Smooth muscle cell (in vitro differentiated cells): ENCODE results near the gene C4B. TPM values are rescaled to one million over a fixed set of nuclear protein-coding genes. Genes with fewer than 3 reads are reported as not detected.

Source experiments
- DNase-seq: peaks from one replicate; lab custom pipeline; 2025; ENCODE audit not compliant: unreplicated experiment; lab: John Stamatoyannopoulos, UW
- H2AFZ ChIP-seq: fragments of 200-600 bp; sonication (generic); 2 replicates; pipeline ENCODE4 v1.6.0; 2016; ENCODE audit warnings: antibody characterized with exemption, low read depth, mild to moderate bottlenecking
- H3F3A ChIP-seq: fragments of 200-600 bp; sonication (generic); 2 replicates; pipeline ENCODE4 v1.6.0; 2017; ENCODE audit warnings: antibody characterized with exemption, low read depth
- H3K27ac ChIP-seq: fragments of 200-600 bp; sonication (generic); 2 replicates; pipeline ENCODE4 v1.5.1; 2016; ENCODE audit warnings: low read depth, mild to moderate bottlenecking
- H3K27me3 ChIP-seq: fragments of 200-600 bp; sonication (generic); 2 replicates; pipeline ENCODE4 v1.6.1; 2016; ENCODE audit warnings: low read depth, mild to moderate bottlenecking
- H3K36me3 ChIP-seq: fragments of 200-600 bp; sonication (generic); 2 replicates; pipeline ENCODE4 v1.5.1; 2016; ENCODE audit warnings: low read depth
- H3K4me1 ChIP-seq: fragments of 200-600 bp; sonication (generic); 2 replicates; pipeline ENCODE4 v1.5.1; 2016; ENCODE audit warnings: low read depth
- H3K4me2 ChIP-seq: fragments of 200-600 bp; sonication (generic); 2 replicates; pipeline ENCODE4 v1.6.0; 2016; ENCODE audit warnings: mild to moderate bottlenecking
- H3K4me3 ChIP-seq: fragments of 200-600 bp; sonication (generic); 2 replicates; pipeline ENCODE4 v1.5.1; 2016; ENCODE audit warnings: mild to moderate bottlenecking
- H3K79me2 ChIP-seq: fragments of 200-600 bp; sonication (generic); 2 replicates; pipeline ENCODE4 v1.6.0; 2016; ENCODE audit warnings: low read depth, mild to moderate bottlenecking
- H3K9ac ChIP-seq: fragments of 200-600 bp; sonication (generic); 2 replicates; pipeline ENCODE4 v1.6.0; 2016; ENCODE audit warnings: low read depth
- H3K9me3 ChIP-seq: fragments of 200-600 bp; sonication (generic); replicated peaks from 2 replicates; pipeline ENCODE4 v1.5.1; 2016; ENCODE audit warnings: low read depth
- H4K20me1 ChIP-seq: fragments of 200-600 bp; sonication (generic); 2 replicates; pipeline ENCODE4 v1.6.0; 2016; ENCODE audit warnings: low read depth
- WGBS: methylation state at CpG from one replicate; pipeline ENCODE4 v1.1.7; 2016; ENCODE audit warnings: low lambda C conversion rate; 5-methylcytosine and 5-hydroxymethylcytosine counted together
- polyA plus RNA-seq: library from polyadenylated mRNA; unstranded; fragments of >200 nt; fragmentation: Nextera tagmentation; extraction: Ambion mirVana; gene quantifications from 2 replicates; pipeline ENCODE4 v1.2.1, GENCODE V29; 2016
- total RNA-seq: library from RNA; depleted of rRNA; stranded (reverse); fragments of >200 nt; gene quantifications from 2 replicates; pipeline ENCODE4 v1.2.3, GENCODE V29; 2014
- TF ChIP-seq, protein P1 (sequence below): fragments of 200-600 bp; sonication (generic); IDR thresholded peaks from 2 replicates; pipeline ENCODE4 v1.5.1; 2017; ENCODE audit warnings: borderline replicate concordance, mild to moderate bottlenecking, antibody characterized with exemption; ENCODE audit not compliant: insufficient read depth, poor library complexity, severe bottlenecking

C4B gene
- total and polyA plus RNA-seq, 2 experiments from 2014 or later = 1.3 to 3.8 TPM

DNA sequence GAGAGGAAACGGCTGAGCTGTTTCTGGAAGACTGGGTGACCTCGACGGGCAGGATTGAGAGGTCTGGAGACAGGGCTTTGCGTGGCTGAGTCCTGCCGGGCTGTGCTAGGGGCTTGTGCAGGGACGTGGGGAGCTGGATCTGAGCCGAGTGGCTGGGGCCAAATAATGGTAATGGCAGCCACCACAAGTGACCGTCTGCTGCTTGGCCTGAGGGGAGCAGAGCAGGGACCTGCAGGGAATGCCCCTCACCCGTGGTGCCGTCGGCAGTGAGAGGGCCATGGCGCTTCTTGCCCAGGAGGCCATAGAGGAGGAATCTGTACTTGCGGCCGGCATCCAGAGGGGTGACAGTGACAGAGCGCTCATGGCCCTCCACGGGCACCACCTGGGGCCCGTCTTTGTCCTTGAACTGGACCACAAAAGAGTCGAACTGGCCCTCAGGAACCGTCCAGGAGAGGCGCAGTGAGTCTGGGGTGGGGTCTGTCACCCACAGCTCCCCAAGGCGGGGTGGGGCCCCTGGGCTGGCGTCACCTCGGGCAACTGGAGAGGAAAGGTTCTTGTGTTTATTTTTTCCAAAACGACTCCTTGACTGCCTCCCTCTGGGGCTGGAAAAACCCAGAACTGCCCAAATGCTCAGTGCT, 55.4 kb downstream of the C4B start:
- Histone ChIP-seq H3F3A (peaks cover 2% of the 10 kb centered on the region), H3K9me3 (no peaks in the 10 kb centered on the region), H3K27ac (no peak overlapping the region), H3K27me3 (no peaks in the 10 kb centered on the region), H3K9ac (no peak overlapping the region), H3K36me3 (no peaks in the 10 kb centered on the region), H3K79me2 (no peaks in the 10 kb centered on the region), H2AFZ (no peak overlapping the region), H3K4me3 (no peak overlapping the region), H3K4me2 (no peak overlapping the region), H4K20me1 (no peaks in the 10 kb centered on the region), H3K4me1 (no peaks in the 10 kb centered on the region)
- DNase-seq = no peak
- TF ChIP-seq, protein P1, sequence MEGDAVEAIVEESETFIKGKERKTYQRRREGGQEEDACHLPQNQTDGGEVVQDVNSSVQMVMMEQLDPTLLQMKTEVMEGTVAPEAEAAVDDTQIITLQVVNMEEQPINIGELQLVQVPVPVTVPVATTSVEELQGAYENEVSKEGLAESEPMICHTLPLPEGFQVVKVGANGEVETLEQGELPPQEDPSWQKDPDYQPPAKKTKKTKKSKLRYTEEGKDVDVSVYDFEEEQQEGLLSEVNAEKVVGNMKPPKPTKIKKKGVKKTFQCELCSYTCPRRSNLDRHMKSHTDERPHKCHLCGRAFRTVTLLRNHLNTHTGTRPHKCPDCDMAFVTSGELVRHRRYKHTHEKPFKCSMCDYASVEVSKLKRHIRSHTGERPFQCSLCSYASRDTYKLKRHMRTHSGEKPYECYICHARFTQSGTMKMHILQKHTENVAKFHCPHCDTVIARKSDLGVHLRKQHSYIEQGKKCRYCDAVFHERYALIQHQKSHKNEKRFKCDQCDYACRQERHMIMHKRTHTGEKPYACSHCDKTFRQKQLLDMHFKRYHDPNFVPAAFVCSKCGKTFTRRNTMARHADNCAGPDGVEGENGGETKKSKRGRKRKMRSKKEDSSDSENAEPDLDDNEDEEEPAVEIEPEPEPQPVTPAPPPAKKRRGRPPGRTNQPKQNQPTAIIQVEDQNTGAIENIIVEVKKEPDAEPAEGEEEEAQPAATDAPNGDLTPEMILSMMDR = no peak
- WGBS = 93% methylated on average over 23 of the region's 24 CpGs

DNA sequence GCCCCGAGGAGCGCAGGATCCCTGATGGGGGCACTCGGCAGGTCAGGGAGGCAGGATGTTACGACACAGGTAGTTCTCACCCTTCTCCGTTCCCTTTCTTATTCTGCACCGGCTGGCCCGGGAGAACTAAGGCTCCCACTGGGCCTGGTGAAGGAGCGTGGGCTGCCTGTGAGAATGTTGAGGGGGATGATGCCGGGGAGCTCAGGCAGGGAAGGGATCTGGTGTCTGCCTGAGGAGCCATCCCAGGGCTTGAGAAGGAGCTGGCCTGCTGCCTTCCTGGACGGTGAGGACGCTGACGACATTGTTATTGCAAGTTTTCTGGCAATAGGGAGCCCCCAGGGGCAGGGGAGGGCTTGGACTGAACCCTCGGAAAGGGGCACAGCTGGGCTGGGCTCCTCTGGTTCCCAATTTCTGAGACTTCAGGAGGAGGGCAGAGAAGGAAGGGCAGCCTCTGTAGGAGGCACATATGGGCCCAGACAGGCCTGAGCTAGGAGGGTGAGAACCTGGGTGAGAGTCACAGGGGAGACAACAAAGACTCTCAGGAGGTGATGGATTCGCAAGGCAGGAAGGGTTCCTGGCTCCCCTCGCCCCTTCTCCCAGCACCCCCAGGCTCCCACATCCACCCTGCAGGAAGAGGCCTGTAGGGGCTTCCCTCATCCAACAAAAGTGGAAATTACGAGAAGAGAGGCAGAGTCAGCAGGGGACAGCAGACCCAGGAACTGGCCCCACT, 56.4 kb downstream of the C4B start:
- 87% methylated on average over 16 of the region's 16 CpGs for WGBS
- H3F3A ChIP-seq = peaks cover 8% of the 10 kb centered on the region
- no peaks in the 10 kb centered on the region for H4K20me1 ChIP-seq
- H3K4me2 ChIP-seq = no peak overlapping the region
- peaks cover 6% of the 10 kb centered on the region for H3K4me1 ChIP-seq
- TF ChIP-seq, protein P1 = no peak
- H3K27me3 ChIP-seq = no peaks in the 10 kb centered on the region
- no peak for DNase-seq
- H3K27ac ChIP-seq = no peak overlapping the region
- no peaks in the 10 kb centered on the region for H3K9me3 ChIP-seq
- no peak overlapping the region for H2AFZ ChIP-seq
- H3K9ac ChIP-seq = no peak overlapping the region
- H3K36me3 ChIP-seq = no peaks in the 10 kb centered on the region
- no peak overlapping the region for H3K4me3 ChIP-seq
- no peaks in the 10 kb centered on the region for H3K79me2 ChIP-seq

DNA sequence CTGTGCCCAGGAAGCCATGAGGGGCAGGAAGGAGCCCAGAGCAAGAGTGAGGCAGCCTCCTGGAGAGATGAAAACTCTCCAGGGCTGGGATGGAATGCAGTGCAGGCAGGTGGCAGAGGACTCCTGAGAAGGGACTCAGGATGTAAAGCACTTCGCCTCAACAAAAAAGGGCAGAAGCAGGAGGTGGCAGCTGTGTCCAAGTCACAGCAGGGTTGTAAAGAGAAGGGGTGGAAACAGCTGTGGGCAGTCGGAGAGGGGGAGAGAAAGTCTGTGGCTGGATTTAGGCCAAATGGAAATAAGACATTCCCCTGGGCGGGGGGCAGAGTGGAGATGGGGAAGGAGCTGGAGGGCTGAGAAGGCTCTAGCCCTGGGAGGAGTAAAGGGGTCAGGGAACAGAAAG, 58.5 kb downstream of the C4B start:
- 87% methylated on average over 3 of the region's 3 CpGs for WGBS
- H3K36me3 ChIP-seq = no peaks in the 10 kb centered on the region

More for the DNA sequence above, 58.5 kb downstream of the C4B start:
- no peaks in the 10 kb centered on the region for H4K20me1 ChIP-seq
- no peak overlapping the region for H2AFZ ChIP-seq
- H3K4me2 ChIP-seq = no peak overlapping the region
- no peak overlapping the region for H3K9ac ChIP-seq
- H3F3A ChIP-seq = peaks cover 8% of the 10 kb centered on the region
- H3K27ac ChIP-seq = no peak overlapping the region
- DNase-seq = no peak
- H3K79me2 ChIP-seq = no peaks in the 10 kb centered on the region
- peaks cover 6% of the 10 kb centered on the region for H3K4me1 ChIP-seq
- TF ChIP-seq, protein P1 = no peak
- H3K4me3 ChIP-seq = no peak overlapping the region
- no peaks in the 10 kb centered on the region for H3K27me3 ChIP-seq
- H3K9me3 ChIP-seq = no peaks in the 10 kb centered on the region
